HUES64 (cell line): ENCODE results near the gene WNK3.

Experiments
- H3K27ac ChIP-seq: 2 replicates; pipeline ENCODE4 v1.7.0; 2013; ENCODE audit warnings: low read depth, low read length, inconsistent platforms
- H3K27me3 ChIP-seq: 2 replicates; pipeline ENCODE4 v1.6.1; 2013; ENCODE audit warnings: mild to moderate bottlenecking, low read length; ENCODE audit not compliant: insufficient read depth
- H3K36me3 ChIP-seq: 2 replicates; pipeline ENCODE4 v1.6.1; 2013; ENCODE audit warnings: mild to moderate bottlenecking, low read length; ENCODE audit not compliant: insufficient read depth
- H3K4me1 ChIP-seq: 2 replicates; pipeline ENCODE4 v1.6.1; 2013; ENCODE audit warnings: mild to moderate bottlenecking, low read length, moderate library complexity; ENCODE audit not compliant: insufficient read depth
- H3K4me3 ChIP-seq: 2 replicates; pipeline ENCODE4 v1.5.1; 2013; ENCODE audit warnings: mild to moderate bottlenecking, low read length, moderate library complexity
- H3K9ac ChIP-seq: 2 replicates; pipeline ENCODE4 v1.6.1; 2013; ENCODE audit warnings: mild to moderate bottlenecking, low read depth, low read length
- H3K9me3 ChIP-seq: 2 replicates; pipeline ENCODE4 v1.6.1; 2013; ENCODE audit warnings: low read depth, low read length; ENCODE audit not compliant: insufficient read depth
- WGBS: fragments of 150-250, 120-280 bp; methylation state at CpG from one replicate; pipeline ENCODE4 v1.1.7; 2013; ENCODE audit warnings: missing lambda C conversion rate; 5-methylcytosine and 5-hydroxymethylcytosine counted together

WNK3 gene

GRCh38 chrX:54238588-54238987 is 119.3 kb downstream of the WNK3 start:
- Histone ChIP-seq H3K4me1 (no peaks in the 10 kb centered on the region), H3K36me3 (peaks cover 26% of the 10 kb centered on the region), H3K27ac (no peak overlapping the region), H3K27me3 (no peaks in the 10 kb centered on the region), H3K9ac (no peak overlapping the region), H3K9me3 (no peaks in the 10 kb centered on the region), H3K4me3 (no peak overlapping the region)
- WGBS = 93% methylated on average over 3 of the region's 4 CpGs

GRCh38 chrX:54237014-54237413 is 120.8 kb downstream of the WNK3 start:
- H3K9ac ChIP-seq = no peak overlapping the region
- H3K9me3 ChIP-seq = no peaks in the 10 kb centered on the region
- 100% methylated on average over 4 of the region's 4 CpGs for WGBS
- no peaks in the 10 kb centered on the region for H3K27me3 ChIP-seq
- no peaks in the 10 kb centered on the region for H3K4me1 ChIP-seq
- no peak overlapping the region for H3K4me3 ChIP-seq
- H3K27ac ChIP-seq = no peak overlapping the region
- peaks cover 26% of the 10 kb centered on the region for H3K36me3 ChIP-seq

- Histone ChIP-seq H3K9ac (no peak overlapping the region), H3K27ac (no peak overlapping the region)
These were observed 127.3 kb downstream of the WNK3 start for GRCh38 chrX:54230435-54231148.

GRCh38 chrX:54223581-54223980 is 134.3 kb downstream of the WNK3 start:
- no peak overlapping the region for H3K4me3 ChIP-seq
- no peaks in the 10 kb centered on the region for H3K27me3 ChIP-seq
- no peaks in the 10 kb centered on the region for H3K4me1 ChIP-seq
- 0 out of 2 replicates have a peak, but pooled peaks cover 5% of the 10 kb centered on the region for H3K36me3 ChIP-seq
- 78% methylated on average over 2 of the region's 2 CpGs for WGBS
- no peaks in the 10 kb centered on the region for H3K9me3 ChIP-seq
- no peak overlapping the region for H3K9ac ChIP-seq
- no peak overlapping the region for H3K27ac ChIP-seq

More at GRCh38 chrX:54230435-54231148, 127.3 kb downstream of the WNK3 start:
- 84% methylated on average over 4 of the region's 4 CpGs for WGBS
- Histone ChIP-seq H3K36me3 (peaks cover 17% of the 10 kb centered on the region), H3K4me1 (no peaks in the 10 kb centered on the region), H3K4me3 (no peak overlapping the region), H3K9me3 (no peaks in the 10 kb centered on the region), H3K27me3 (no peaks in the 10 kb centered on the region)

- no CpG with 5 or more reads among the region's 3 CpGs for WGBS
- H3K27me3 ChIP-seq = no peaks in the 10 kb centered on the region
- H3K36me3 ChIP-seq = no peaks in the 10 kb centered on the region
- no peak overlapping the region for H3K9ac ChIP-seq
- H3K9me3 ChIP-seq = no peaks in the 10 kb centered on the region
- H3K27ac ChIP-seq = no peak overlapping the region
- no peaks in the 10 kb centered on the region for H3K4me1 ChIP-seq
- H3K4me3 ChIP-seq = no peak overlapping the region
These were observed 144.2 kb downstream of the WNK3 start for GRCh38 chrX:54213603-54214002.

GRCh38 chrX:54208531-54208930 is 149.3 kb downstream of the WNK3 start:
- Histone ChIP-seq H3K9ac (no peak overlapping the region), H3K4me3 (no peak overlapping the region), H3K27me3 (no peaks in the 10 kb centered on the region), H3K4me1 (no peaks in the 10 kb centered on the region), H3K36me3 (no peaks in the 10 kb centered on the region), H3K27ac (no peak overlapping the region), H3K9me3 (no peaks in the 10 kb centered on the region)
- WGBS = 89% methylated on average over 2 of the region's 3 CpGs

GRCh38 chrX:54198262-54198661 is 159.6 kb downstream of the WNK3 start:
- H3K4me1 ChIP-seq = no peaks in the 10 kb centered on the region
- peaks cover 12% of the 10 kb centered on the region; the same call in 1 of the 2 replicates for H3K36me3 ChIP-seq
- no peaks in the 10 kb centered on the region for H3K27me3 ChIP-seq
- no peak overlapping the region for H3K9ac ChIP-seq
- 71% methylated on average over 5 of the region's 6 CpGs for WGBS
- H3K27ac ChIP-seq = no peak overlapping the region
- no peaks in the 10 kb centered on the region for H3K9me3 ChIP-seq
- H3K4me3 ChIP-seq = no peak overlapping the region

GRCh38 chrX:54194982-54195588 is 162.8 kb downstream of the WNK3 start:
- H3K27me3 ChIP-seq = no peaks in the 10 kb centered on the region
- no peak overlapping the region for H3K27ac ChIP-seq
- peaks cover 4% of the 10 kb centered on the region; the same call in 1 of the 2 replicates for H3K36me3 ChIP-seq
- no peaks in the 10 kb centered on the region for H3K9me3 ChIP-seq
- H3K9ac ChIP-seq = no peak overlapping the region
- H3K4me1 ChIP-seq = no peaks in the 10 kb centered on the region
- H3K4me3 ChIP-seq = no peak overlapping the region

GRCh38 chrX:54193085-54193821 is 164.6 kb downstream of the WNK3 start:
- Histone ChIP-seq H3K27me3 (no peaks in the 10 kb centered on the region), H3K4me3 (no peak overlapping the region), H3K9me3 (no peaks in the 10 kb centered on the region), H3K36me3 (peaks cover 4% of the 10 kb centered on the region; the same call in 1 of the 2 replicates), H3K9ac (no peak overlapping the region), H3K27ac (no peak overlapping the region), H3K4me1 (no peaks in the 10 kb centered on the region)
- 80% methylated on average over 1 of the region's 4 CpGs for WGBS

- Histone ChIP-seq H3K9ac (no peak overlapping the region), H3K9me3 (no peaks in the 10 kb centered on the region), H3K4me3 (no peak overlapping the region), H3K27ac (no peak overlapping the region), H3K36me3 (no peaks in the 10 kb centered on the region), H3K4me1 (peaks cover 14% of the 10 kb centered on the region), H3K27me3 (no peaks in the 10 kb centered on the region)
- 93% methylated on average over 2 of the region's 2 CpGs for WGBS
These were observed 173.4 kb downstream of the WNK3 start for GRCh38 chrX:54184474-54184873.
